Sigmoid colon (tissue), 3 donors: ENCODE data around the gene LIMK1.

Source experiments
- POLR2A ChIP-seq, 2 donors: fragments of 450-650 bp; IDR thresholded peaks; one replicate each; pipeline ENCODE4 v1.6.1; 2016; ENCODE audit warnings: antibody characterized with exemption in 2 of 2, mild to moderate bottlenecking in 2 of 2, moderate library complexity in 2 of 2
- TF ChIP-seq, protein P1 (sequence below), 4 experiments: fragments of 450-650 bp in 3 of 4; fragments of 200-600 bp in 1 of 4; IDR thresholded peaks; one replicate each; pipeline ENCODE4 v1.5.1; 2016 to 2019; ENCODE audit warnings: antibody characterized with exemption in 4 of 4, mild to moderate bottlenecking in 3 of 4, moderate library complexity in 2 of 4

DNA sequence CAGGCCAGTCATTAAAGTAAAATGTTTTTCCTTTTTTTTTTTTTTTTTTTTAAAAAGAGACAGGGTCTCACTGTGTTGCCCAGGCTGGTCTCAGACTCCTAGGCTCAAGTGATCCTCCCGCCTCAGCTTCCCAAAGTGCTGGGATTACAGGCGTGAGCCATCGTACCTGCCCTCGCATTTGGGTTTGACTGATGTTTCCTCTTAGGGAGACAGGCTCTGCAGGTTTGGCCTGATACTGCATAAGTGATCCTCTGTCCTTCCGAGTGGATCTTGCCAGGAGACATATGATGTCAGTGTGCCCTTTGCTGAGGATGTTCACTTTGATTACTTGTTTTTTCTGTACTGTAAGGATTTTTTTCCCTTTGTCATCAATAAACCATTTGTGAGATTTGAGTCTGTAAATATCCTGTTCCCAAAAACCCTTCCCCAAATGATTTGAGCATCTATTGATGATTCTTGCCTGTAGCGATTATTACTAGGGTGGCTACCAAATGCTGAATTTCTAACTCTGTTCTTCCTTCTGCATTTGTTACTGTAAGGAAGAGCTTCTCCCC is 19.7 kb downstream of the LIMK1 start:
- TF ChIP-seq, protein P1, sequence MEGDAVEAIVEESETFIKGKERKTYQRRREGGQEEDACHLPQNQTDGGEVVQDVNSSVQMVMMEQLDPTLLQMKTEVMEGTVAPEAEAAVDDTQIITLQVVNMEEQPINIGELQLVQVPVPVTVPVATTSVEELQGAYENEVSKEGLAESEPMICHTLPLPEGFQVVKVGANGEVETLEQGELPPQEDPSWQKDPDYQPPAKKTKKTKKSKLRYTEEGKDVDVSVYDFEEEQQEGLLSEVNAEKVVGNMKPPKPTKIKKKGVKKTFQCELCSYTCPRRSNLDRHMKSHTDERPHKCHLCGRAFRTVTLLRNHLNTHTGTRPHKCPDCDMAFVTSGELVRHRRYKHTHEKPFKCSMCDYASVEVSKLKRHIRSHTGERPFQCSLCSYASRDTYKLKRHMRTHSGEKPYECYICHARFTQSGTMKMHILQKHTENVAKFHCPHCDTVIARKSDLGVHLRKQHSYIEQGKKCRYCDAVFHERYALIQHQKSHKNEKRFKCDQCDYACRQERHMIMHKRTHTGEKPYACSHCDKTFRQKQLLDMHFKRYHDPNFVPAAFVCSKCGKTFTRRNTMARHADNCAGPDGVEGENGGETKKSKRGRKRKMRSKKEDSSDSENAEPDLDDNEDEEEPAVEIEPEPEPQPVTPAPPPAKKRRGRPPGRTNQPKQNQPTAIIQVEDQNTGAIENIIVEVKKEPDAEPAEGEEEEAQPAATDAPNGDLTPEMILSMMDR (IDR thresholded peaks at IDR 0.05), result no peak
- TF ChIP-seq POLR2A (IDR thresholded peaks at IDR 0.05), result no peak
